ENCODE data around the gene ISM1. TPM values are rescaled to one million over a fixed set of nuclear protein-coding genes. Genes with fewer than 3 reads are reported as not detected.

The ISM1 gene
- total RNA-seq, 1 experiment from 2014 or later, result 0.20 TPM

DNA sequence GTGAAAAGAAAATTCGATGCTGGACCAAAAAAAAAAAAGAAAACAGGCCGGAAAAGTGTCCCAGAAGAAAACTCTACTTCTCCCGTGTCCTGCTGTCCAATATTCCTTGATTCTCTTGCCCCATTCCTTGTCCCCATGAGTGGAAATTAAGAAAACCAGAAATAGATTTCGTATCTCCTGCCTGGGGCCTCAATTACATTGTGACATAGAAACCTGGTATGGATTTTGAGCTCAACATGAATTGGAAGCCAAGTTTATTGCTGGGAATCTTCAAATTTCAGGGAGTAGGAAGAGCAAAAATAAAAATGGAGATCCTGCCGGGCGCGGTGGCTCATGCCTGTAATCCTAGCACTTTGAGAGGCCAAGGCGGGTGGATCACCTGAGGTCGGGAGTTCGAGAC is 11.9 kb downstream of the ISM1 start:
- TF ChIP-seq, protein P1, sequence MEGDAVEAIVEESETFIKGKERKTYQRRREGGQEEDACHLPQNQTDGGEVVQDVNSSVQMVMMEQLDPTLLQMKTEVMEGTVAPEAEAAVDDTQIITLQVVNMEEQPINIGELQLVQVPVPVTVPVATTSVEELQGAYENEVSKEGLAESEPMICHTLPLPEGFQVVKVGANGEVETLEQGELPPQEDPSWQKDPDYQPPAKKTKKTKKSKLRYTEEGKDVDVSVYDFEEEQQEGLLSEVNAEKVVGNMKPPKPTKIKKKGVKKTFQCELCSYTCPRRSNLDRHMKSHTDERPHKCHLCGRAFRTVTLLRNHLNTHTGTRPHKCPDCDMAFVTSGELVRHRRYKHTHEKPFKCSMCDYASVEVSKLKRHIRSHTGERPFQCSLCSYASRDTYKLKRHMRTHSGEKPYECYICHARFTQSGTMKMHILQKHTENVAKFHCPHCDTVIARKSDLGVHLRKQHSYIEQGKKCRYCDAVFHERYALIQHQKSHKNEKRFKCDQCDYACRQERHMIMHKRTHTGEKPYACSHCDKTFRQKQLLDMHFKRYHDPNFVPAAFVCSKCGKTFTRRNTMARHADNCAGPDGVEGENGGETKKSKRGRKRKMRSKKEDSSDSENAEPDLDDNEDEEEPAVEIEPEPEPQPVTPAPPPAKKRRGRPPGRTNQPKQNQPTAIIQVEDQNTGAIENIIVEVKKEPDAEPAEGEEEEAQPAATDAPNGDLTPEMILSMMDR (conservative IDR thresholded peaks at IDR 0.05), result no peak

More for the DNA sequence above, 11.9 kb downstream of the ISM1 start:
- WGBS (ENCODE audit: extremely low coverage, insufficient read length, low lambda C conversion rate), result no CpG with 5 or more reads among the region's 10 CpGs
- no peak overlapping the region for H2BK20ac ChIP-seq (ENCODE audit: low read depth, low read length, poor library complexity, severe bottlenecking)
- no peak overlapping the region for H3K27ac ChIP-seq (ENCODE audit: insufficient read length, low read depth, low read length)
- no peak overlapping the region for H2AK5ac ChIP-seq (ENCODE audit: insufficient read length, low read length)
- no peak overlapping the region for H4K8ac ChIP-seq (replicated peaks; ENCODE audit: insufficient read length, low read depth, low read length)
- H3K9ac ChIP-seq (ENCODE audit: extremely low read depth, insufficient read length, low read length), result no peak overlapping the region
- no peak overlapping the region for H4K5ac ChIP-seq (ENCODE audit: insufficient read length, low read depth, low read length)
- no peaks in the 10 kb centered on the region; a peak in 1 of 7 replicates for H3K36me3 Mint-ChIP-seq (ENCODE audit: insufficient read depth in 1 of 3, low read depth in 3 of 3)
- H3K23ac ChIP-seq (ENCODE audit: insufficient read length, low read depth, low read length), result no peak overlapping the region
- no peak overlapping the region for H3K4ac ChIP-seq (ENCODE audit: low read depth, low read length)
- H3K9me3 ChIP-seq (ENCODE audit: control insufficient read depth, low read depth, low read length), result no peaks in the 10 kb centered on the region
- no peak for DNase-seq
- no peak overlapping the region for H3K4me3 Mint-ChIP-seq
- no peak overlapping the region for H4K91ac ChIP-seq (ENCODE audit: insufficient read length, low read depth, low read length)
- H3K27me3 Mint-ChIP-seq (ENCODE audit: low read depth), result peaks cover 3% of the 10 kb centered on the region; the same call in 1 of the 2 replicates
- no peak overlapping the region for H3K18ac ChIP-seq (ENCODE audit: insufficient read length, low read depth, low read length)
- H3K79me2 ChIP-seq (ENCODE audit: insufficient read depth, low read length), result no peaks in the 10 kb centered on the region
- no peak overlapping the region for H2AFZ ChIP-seq (ENCODE audit: low read length)
- peaks cover 10 to 19% of the 10 kb centered on the region in 2 experiments for H3K4me1 Mint-ChIP-seq
- no peak overlapping the region for H2BK120ac ChIP-seq (ENCODE audit: low read depth, low read length, poor library complexity, severe bottlenecking)
- H3K27me3 ChIP-seq (ENCODE audit: insufficient read depth, low read length), result no peaks in the 10 kb centered on the region
- peaks cover 6% of the 10 kb centered on the region; the same call in 1 of the 2 replicates for H3K4me1 ChIP-seq (ENCODE audit: insufficient read depth, low read length)
- H2BK15ac ChIP-seq (ENCODE audit: low read depth, low read length), result no peak overlapping the region
- no peak overlapping the region for H3K56ac ChIP-seq (ENCODE audit: insufficient read length, low read depth, low read length)
- no peak overlapping the region for H3T11ph ChIP-seq (ENCODE audit: low read length)
- H4K20me1 ChIP-seq (ENCODE audit: control insufficient read depth, insufficient read depth, insufficient read length), result no peaks in the 10 kb centered on the region
- H3K4me2 ChIP-seq (ENCODE audit: insufficient read depth, insufficient read length, low read length), result no peak overlapping the region
- no peaks in the 10 kb centered on the region; a peak in 1 of 5 replicates for H3K9me3 Mint-ChIP-seq
- H2BK12ac ChIP-seq (ENCODE audit: insufficient read length, low read depth, low read length), result no peak overlapping the region
- no peaks in the 10 kb centered on the region for H3K79me1 ChIP-seq (ENCODE audit: insufficient read depth, low read depth, low read length, poor library complexity, severe bottlenecking)
- H3K23me2 ChIP-seq (ENCODE audit: insufficient read length, low read depth, low read length, poor library complexity, severe bottlenecking), result no peaks in the 10 kb centered on the region
- H3K27ac Mint-ChIP-seq, result no peak overlapping the region
- no peak overlapping the region for H2BK5ac ChIP-seq (ENCODE audit: insufficient read length, low read length)
- H3K14ac ChIP-seq (ENCODE audit: insufficient read depth, low read length), result no peak overlapping the region

Measured in H9 (cell line).